M059J (cell line): ENCODE data around the gene OBI1. TPM values are rescaled to one million over a fixed set of nuclear protein-coding genes. Genes with fewer than 3 reads are reported as not detected.

Experiments
- DNase-seq: peaks from one replicate; pipeline ENCODE4 v3.0.0-alpha.2; 2012; ENCODE audit warnings: low read depth
- total RNA-seq: library from RNA; depleted of rRNA; stranded (reverse); fragments of >200 nt; shearing (Covaris generic); gene quantifications from 2 replicates; pipeline ENCODE4 v1.2.3, GENCODE V29; 2014; rRNA removed

The OBI1 gene
- total RNA-seq, 1 experiment from 2014 or later, result 20.6 TPM

DNA sequence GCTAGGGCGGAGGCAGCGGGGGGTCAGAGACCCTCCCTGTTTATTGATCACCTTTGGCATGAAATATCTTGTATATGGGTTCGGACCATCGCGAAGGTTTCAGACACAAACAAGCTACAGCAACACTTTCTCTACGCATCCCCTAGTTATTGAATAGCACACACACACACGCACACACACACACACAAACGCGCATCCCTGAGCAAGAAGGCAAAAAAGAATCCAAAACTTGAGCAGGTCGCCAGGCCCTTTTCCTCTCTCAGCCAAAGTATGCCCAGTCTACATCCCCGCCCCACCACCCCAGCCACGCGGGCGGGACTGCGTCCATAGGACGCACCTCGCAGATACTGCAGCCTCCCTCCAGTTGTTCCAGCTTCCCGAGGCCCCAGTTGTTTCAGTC is 71.6 kb downstream of the OBI1 start:
- no peak for DNase-seq

DNA sequence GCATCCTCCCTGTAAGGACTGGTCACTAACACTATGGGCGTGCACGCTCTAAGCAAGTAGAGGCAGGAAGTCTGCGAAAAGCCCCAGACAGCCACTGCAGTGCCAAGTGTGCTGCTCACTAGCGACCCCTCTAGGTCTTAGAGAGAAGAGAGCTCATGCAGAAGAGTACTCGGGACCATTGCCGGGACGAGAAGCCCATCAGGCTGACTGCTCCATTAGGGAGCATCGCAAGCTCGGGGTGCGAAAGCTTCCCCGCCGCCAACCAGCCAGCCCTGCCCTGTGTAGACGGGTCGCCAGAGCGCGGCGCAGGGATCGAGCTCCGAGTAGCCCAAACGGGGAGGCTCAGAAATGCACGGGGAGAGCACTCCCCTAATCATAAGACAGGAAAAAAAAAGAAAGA is 72.2 kb downstream of the OBI1 start:
- no peak for DNase-seq

DNA sequence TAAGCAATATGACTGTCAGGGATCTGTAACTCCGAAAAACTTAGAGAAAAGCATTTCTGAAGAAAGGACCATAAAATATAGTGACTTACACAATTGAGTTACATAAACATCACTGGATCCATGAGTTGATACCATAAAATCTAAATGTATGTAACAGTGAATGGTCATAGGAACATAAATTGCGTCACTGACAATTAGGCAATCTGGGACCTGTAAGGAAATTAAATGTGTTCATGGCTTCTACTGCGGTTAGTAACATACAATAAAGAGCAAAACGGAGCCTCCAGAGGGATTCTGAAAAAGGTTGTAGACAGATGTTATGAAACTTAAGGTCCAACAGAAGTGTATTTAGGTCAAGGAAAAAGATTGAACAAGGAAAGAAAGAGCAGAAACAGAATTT is 82.7 kb downstream of the OBI1 start:
- DNase-seq, result no peak

DNA sequence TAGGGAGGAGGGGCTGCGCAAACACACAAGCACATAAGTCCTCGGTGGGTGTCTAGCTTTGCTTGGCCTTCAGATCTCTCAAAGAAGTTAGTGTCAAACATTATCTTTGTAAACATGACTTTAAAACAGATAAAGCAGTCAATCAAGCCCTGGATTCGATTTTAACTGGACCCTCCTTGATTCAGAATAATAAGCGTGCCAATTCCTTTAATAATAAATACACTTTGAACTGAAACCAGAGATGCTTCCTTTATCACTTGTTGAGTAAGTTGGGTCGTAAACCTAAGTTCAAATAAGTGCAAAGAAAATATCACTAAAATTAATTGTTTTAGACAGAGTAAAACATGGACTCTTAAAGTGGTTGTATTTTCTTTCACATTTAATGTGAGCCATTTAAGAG is 86.5 kb downstream of the OBI1 start:
- no peak for DNase-seq

DNA sequence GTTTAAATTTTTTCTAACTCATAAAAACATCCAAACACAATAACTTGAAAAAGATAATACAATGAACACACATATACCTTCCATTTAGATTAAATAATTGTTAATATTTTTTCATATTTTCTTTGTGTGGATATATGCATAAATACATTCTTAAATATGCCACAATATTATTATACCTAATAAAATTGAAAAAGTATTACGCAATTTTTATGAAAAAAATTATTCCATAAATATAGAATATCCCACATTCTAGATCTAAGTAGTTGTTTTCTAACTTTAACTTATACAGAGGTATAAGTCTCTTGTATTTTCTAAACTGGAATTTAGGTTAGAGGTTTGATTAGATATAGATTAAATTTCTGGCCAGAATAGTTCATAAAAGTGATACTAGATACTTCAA is 89.9 kb downstream of the OBI1 start:
- DNase-seq, result no peak

DNA sequence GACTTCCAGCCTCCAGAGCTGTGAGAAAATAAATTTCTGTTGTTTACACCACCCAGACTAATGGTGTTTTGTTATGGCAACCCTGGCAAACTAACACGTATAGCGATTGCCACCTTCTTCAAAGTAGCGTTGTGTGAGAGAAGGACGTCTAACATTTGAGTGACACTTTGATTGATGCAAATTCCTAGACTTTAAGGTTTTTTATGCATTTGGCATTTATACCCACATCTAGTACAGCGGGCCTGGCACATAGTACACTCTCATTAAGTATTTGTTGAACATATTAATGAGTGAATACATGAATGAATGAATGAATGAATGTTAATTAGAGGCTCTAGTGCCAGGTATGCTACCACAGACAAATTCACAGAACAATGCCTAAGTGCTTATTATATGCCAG is 92.3 kb downstream of the OBI1 start:
- no peak for DNase-seq

Other genes with a start within 250 kb of the OBI1 start
- 1.1 and 1.8 TPM in 2 replicates for gene POU4F1, start 55.6 kb downstream of the OBI1 start, total RNA-seq